ENCODE measurements around the gene IP6K3.

Gene IP6K3

DNA sequence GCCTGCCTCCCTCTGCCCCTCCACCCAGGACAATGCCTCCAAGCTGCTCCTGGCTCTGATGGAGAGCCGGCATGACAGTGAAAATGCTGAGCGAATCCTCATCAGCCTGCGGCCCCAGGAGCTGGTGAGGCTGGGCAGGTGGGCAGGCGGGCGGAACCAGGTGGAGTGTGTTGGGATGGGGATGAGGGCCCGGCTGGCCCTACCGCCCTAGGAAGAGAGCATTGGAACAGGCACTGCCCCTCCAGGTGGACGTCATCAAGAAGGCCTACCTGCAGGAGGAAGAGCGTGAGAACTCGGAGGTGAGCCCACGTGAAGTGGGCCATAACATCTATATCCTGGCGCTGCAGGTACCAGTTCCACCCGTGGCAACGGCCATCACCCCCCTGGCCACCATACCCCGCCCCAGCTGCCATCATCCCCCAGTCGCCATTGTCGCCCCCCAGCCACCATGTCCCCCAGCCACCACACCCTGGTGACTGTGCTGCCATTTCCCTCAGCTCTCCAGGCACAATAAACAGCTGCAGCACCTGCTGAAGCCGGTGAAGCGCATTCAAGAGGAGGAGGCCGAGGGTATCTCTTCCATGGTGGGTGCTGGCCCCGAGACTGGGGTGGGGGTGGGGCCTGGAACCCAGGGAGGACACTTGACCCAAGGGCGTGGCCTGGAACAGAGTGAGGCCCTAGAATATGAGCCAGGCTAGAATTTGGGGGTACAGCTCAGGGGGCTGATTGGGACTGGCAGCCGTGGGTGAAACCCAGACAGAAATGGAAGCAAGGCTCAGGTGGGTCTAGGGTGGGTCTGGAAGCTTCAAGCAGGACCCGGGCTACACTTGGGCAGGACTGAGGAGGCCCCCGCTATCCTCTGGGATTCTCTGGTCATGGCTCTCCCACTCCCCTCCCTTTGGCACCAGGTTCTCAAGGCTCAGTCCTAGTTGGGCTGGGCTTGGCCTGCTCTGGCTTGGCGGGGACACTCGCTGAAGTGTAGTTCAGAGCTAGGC, 59.4 kb downstream of the IP6K3 start:
- DNase-seq = no peak

DNA sequence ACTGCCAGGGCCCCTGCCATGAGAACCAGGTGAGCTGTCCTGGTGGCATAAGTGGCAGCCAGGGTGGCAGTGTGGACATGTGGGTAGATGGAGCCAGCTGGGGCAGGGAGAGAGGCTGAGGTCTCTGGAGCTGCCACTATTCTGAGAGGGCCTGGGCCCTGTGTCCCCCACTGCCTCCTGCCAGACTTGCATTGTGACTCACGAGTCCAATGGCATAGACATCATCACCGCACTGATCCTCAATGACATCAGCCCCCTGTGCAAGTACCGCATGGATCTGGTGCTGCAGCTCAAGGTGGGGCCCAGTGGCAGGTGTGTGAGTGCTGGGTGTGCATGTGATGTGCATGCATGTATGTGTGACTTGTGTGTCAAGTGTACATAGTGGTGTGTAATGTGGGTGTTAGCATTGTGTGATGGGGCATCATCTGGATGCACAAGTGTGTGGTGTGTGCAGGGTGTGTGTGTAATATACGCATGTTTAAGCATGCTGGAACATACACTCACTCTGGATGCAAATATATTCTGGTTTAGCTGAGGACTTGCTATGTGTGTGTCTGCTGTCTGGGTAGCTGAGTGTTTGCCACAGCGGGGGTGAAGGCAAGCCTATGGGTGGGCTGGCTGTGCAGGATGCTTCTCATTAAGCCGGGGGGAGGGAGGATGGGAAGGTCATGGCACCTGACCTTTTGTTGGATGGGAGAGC, 60.3 kb downstream of the IP6K3 start:
- DNase-seq = no peak

DNA sequence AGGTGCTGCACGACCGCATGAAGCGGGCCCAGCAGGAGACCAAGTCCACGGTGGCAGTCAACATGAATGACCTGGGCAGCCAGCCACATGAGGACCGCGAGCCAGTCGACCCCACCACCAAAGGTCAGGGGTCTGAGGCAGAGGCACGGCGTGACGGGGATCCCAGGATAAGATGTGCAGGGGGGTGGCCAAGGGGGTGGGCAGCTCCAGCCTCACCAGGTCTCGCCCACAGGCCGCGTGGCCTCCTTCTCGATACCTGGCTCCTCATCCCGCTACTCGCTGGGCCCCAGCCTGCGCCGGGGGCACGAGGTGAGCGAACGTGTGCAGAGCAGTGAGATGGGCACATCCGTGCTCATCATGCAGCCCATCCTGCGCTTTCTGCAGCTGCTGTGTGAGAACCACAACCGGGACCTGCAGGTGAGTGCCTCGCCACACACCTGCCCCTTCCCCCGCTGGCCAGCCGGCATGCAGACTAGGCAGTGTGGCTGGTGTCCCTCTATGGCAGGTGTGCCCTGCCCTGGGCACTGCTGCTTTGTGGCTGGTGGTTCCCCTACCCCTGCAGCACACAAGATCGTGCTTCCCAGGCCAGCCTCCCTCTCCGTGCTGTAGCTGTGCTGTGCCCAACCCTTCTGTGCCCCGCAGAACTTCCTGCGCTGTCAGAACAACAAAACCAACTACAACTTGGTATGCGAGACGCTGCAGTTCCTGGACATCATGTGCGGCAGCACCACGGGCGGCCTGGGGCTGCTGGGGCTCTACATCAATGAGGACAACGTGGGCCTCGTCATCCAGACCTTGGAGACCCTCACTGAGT, 61.1 kb downstream of the IP6K3 start:
- DNase-seq = no peak

DNA sequence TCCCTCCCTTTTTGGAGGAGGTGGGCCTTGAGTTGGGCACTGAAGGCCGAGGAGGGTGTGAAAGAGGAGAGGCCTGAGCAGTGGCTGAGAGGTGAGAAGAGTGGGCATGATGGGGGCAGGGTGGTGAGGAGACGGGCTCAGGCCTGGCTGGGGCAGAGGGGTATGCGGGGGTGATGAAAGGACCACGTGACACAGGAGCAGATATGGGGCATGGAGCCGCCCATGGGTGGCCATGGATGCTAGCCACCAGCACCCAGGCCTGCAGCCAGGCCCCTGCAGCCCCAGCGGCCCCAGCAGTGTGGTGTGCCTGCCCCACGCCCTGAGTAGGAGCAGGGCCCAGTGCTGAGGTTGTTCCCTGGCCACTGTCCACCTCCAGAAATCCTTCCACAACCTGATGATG, 61.7 kb downstream of the IP6K3 start:
- DNase-seq = no peak

DNA sequence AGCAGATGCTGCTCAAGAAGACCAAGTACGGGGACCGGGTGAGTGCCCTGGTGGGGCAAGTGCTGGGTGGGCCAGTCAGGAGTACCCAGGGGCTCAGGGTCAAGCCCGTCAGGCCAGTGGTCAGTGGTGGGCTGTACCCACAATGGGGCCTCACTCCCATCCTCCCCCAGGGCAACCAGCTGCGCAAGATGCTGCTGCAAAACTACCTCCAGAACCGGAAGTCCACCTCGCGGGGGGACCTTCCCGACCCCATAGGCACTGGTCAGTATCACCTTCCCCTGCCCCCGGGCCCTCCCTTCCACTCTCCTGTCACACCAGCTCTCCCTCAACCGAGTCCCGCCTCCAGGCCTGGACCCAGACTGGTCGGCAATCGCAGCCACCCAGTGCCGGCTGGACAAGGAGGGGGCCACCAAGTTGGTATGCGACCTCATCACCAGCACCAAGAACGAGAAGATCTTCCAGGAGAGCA, 62.2 kb downstream of the IP6K3 start:
- no peak for DNase-seq

DNA sequence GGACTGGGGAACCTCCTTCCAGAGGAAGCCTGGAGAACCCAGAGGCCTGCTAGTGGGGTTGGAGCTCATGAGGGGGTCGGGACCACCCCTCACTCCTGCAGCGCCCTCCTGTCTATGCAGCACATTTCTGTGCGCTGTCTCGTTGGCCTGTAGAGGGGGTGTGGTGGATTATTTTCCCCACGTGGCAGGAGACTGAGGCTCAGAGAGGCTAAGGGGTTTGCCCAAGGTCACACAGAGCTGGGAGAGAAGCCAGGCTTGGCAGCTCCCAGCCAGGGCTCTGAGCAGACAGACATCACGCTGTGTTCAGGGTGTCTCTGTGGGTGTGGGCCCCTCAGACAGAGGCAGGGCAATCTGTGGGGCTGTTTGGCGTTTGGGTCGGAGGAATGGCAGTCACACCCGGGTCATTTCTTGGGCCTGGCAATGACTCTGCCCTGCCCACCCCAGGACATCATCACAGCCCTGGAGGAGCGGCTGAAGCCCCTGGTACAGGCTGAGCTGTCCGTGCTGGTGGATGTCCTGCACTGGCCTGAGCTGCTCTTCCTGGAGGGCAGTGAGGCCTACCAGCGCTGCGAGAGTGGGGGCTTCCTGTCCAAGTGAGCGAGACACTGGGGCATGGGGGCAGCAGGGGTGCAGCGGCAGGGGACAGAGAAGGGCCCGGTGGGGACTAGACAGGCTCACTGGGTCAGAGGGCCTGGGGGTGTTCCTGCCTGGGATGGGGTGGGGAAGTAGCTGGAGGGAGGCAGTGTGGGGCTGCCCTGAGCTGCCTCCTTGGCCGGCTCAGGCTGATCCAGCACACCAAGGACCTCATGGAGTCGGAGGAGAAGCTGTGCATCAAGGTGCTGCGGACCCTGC, 62.9 kb downstream of the IP6K3 start:
- DNase-seq = no peak

DNA sequence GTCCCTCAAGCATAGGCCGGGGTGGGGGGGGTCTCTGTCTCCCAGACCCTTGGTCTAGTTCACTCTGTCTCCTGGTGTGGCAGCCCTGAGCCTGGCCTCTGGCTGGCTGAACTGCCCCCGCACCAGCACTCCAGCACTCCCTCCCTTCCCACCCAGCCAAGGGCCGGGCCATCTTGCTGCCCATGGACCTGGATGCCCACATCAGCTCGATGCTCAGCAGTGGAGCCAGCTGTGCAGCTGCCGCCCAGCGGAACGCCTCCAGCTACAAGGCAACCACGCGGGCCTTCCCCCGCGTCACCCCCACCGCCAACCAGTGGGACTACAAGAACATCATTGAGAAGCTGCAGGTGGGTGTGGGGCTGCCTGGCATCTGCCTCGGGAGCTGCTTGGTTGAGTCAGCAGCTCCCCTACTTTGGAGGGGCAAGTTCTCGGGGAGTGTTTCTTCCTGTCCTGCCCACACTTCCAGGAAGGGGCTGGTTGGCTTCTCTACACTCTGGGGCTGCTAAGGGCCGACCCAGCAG, 63.6 kb downstream of the IP6K3 start:
- DNase-seq = no peak

DNA sequence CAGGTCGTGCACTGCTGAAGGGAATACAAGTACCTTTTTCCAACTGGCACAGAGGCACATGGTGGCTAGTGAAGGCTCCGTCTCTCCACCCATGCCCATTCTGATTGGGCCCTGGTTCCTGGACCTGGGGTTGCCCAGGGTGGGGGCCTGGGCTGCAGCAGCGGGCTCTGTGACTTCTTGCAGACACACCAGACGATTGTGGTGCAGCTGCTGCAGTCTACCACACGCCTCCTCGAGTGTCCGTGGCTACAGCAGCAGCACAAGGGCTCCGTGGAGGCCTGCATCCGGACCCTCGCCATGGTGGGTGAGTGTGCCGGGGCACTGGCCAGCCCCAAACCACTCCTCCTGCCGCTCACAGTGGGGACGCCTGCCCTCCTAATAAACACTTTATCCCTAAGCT, 64.4 kb downstream of the IP6K3 start:
- no peak for DNase-seq

DNA sequence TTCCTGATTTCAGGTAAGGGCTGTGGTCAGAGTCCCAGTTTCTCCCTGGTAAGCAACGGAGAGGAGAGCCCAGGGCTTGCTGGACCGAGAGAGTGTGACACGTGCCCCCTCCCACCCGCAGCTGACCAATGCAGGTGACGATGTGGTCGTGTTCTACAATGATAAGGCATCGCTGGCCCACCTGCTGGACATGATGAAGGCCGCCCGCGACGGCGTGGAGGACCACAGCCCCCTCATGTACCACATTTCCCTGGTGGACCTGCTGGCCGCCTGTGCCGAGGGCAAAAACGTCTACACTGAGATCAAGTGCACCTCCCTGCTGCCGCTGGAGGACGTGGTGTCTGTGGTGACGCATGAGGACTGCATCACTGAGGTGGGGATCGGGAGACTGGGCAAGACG, 66.9 kb downstream of the IP6K3 start:
- no peak for DNase-seq

DNA sequence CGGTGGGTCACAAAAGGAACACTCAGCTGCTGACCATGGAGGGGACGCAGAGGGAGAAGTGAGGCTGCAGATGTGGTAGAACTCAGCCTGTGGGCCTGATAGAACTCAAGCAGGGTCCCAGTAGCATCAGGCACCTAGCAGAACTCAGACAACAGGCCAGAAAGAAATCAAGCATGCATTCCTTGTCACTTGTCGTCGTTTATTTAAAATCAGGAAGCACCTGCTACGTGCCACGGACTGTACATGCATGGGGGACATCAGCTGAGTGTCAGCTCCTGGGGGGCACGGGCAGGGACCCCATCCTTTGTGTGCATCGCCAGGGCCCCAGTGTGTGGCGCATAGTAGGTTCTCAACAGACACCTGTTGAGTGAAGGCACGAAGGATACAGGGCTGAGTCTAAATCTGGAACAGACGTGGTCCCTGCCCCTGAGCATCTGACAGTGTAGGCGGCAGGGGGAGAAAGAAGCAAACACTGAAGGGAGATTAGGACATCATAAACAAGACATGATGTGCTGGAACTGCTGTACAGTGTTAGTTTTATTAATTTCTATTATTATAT, 67.7 kb downstream of the IP6K3 start:
- no peak for DNase-seq

DNA sequence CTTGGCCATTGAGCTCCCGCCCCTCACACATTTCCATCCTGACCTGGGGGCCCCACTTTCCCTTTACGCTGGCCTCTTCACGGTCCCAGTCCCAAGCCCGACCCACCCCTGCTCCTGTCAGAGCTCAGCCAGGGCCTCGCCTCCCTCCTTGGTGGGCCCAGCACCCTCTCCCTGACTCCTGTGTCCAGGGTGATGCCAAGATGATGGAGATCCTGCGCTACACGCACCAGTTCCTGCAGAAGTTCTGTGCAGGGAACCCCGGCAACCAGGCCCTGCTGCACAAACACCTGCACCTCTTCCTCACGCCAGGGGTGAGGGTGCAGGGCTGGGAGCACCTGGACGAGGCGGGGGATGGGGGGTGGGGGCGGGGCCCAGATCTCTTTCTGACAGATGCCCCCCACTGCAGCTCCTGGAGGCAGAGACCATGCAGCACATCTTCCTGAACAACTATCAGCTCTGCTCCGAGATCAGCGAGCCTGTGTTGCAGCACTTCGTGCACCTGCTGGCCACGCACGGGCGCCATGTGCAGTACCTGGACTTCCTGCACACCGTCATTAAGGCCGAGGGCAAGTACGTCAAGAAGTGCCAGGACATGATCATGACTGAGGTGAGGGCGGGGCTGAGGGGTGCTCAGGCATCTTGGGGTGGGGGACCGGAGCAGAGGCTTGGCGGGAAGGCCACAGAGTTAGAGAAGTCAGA, 68.3 kb downstream of the IP6K3 start:
- no peak for DNase-seq

DNA sequence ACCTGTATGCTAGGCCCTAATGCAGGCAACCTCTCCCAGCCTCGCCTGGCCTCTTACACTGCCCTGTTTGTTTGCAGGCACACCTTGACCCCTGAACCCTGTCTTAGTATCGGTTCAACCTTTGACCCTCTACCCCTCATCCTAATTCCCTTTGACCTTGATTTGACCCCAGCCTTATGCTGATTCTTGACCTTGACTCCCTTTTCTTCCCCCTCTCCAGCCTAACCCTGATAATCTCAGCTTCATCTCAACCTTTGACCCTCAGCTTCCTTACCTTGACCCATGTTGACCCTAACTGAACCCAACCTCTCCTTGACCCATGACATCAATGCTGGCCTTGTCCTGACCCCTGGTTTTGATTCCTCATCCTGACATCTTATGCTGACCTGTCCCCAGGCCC, 69.0 kb downstream of the IP6K3 start:
- no peak for DNase-seq

DNA sequence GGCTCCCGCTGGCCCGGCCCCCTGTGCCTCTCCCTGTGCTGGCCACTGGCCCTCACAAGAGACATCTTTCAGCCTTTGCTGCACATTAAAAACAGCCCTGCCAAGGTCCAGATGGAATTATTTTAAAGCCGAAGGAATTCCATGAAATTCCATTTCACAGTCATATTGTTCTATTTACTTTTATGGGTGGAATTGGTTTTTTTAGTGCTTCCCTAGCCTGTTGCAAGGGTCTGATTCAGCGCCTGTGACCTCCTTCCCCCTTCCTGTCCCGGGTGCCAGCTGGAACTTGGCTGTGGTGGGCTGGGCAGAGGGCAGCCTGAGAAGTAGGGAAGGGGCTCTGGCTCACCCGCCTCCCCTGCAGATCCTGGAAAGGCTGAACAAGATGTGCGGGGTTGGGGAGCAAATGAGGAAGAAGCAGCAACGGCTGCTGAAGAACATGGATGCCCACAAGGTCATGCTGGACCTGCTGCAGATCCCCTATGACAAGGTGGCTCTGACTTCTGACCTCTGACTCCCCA, 69.5 kb downstream of the IP6K3 start:
- DNase-seq = no peak

DNA sequence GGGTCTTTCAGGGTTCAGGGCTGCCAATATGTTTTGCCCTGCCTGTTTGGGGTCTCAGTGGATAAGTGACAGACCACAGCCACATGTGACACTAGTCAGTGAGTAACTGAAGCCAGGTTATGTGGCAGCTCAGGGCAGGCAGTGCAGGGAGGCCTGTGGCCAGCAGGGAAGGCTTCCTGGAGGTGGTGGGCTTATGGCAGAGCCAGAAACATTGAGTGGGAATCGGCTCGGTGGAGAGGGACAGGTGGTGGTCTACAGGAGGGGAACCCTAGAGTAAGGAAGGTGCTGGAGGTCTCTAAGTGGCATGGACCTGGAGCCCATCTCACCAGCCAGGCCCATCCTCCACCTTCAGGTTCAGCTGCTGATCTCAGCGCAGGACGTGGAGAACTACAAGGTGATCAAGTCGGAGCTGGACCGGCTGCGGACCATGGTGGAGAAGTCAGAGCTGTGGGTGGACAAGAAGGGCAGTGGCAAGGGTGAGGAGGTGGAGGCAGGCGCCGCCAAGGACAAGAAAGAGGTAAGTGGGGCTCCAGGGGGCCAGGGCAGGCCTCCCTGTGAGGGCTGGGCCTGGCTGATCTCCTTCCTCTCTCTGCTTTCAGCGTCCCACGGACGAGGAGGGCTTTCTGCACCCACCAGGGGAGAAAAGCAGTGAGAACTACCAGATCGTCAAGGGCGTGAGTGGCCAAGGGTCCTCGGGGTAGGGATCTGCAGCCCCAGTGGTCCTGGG, 70.1 kb downstream of the IP6K3 start:
- no peak for DNase-seq

DNA sequence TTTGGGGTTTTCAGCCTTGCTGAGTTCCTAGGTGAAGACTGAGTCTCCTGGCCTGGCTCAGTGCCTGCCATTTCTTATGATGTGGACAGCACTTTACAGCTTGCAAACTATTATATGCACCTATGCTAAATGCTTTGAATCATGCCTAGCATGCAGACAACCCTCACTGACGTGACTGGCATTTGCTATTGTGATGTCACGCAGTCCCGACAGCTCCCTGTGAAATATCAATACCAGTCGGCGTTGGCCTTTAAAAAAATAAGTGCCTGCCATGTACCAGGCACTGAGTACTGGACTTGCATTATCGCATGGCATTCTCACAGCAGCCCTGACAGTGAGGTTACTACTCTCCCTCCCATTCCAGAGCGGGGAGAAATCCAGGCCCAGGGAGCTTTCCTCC, 70.7 kb downstream of the IP6K3 start:
- DNase-seq = no peak

DNA sequence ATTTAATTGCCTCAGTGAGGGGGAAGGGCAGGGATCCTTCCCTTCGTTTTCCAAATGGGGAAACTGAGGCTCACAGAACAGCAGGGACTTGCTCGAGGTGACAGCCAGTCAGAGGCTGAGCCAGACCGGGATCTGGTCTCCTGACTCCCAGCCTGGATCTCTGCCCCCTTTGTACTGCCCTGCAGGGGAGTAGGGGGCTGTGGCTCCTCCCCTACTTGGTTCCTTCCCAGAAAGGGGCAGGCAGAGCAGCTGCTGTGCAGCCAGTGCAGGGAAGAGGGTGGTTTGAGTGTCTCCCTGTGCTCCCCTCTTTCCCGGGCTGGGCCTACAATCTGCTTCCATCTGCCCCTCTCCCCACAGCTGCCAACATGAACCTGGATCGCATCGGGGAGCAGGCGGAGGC, 72.9 kb downstream of the IP6K3 start:
- no peak for DNase-seq

DNA sequence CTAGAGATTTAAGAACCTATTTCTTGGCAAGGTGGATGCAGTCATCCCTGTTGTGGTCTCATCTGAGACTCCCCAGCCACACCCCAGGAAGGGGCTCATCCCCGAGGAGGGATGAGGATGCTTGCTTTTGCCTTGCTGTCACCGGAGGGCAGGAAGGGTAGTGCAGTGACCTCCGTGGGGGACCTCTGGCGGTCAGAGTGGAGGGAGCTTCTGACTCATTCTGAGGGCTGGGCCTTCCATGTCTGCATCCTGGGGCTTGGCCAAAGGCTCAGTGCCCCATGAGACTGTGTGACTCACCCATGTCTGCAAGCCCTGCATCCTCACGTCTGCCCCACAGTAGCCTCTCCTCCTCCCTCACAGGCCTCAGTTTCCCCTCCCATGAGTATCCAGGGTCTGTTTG, 73.9 kb downstream of the IP6K3 start:
- no peak for DNase-seq

DNA sequence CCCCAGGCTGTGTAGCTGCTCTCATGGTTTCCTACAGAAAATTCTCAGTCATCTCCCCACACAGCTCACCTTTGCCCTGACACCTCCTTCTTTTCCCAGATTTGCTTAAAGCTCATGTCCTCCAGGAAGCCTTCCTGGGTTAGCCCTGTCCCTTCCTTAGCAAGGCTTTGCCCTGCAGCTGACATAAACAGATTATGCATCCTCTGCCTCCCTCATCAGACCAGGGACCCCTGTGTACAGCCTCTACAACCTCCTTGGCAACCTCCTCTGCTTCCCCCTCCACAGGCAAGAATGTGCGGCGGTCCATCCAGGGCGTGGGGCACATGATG, 75.0 kb downstream of the IP6K3 start:
- DNase-seq = no peak

All from COR-L47 (cell line).